Uterus (tissue), 4 donors: ENCODE measurements around the gene LLGL1. TPM values are rescaled to one million over a fixed set of nuclear protein-coding genes. Genes with fewer than 3 reads are reported as not detected.

Experiments used
- DNase-seq, 2 donors: peaks; one replicate each; pipeline ENCODE4 v3.0.0-alpha.2; 2019 to 2020
- H3K27ac ChIP-seq, 2 donors: fragments of 200-600 bp; sonication (generic); 1 replicate in 1 of 2; 2 replicates in 1 of 2; pipeline ENCODE4 v1.5.1; 2016 to 2018
- H3K27me3 ChIP-seq, 2 donors: fragments of 200-600 bp; sonication (generic); one replicate each; pipeline ENCODE4 v1.5.1; 2018 to 2019; ENCODE audit warnings: control low read depth in 1 of 2
- H3K36me3 ChIP-seq, 2 donors: fragments of 200-600 bp; sonication (generic); one replicate each; pipeline ENCODE4 v1.5.1; 2019; ENCODE audit warnings: control low read depth in 1 of 2
- H3K4me1 ChIP-seq, 2 donors: fragments of 200-600 bp; sonication (generic); one replicate each; pipeline ENCODE4 v1.5.1; 2018 to 2019; ENCODE audit warnings: control low read depth in 1 of 2
- H3K4me3 ChIP-seq, 2 donors: fragments of 200-600 bp; sonication (generic); 1 replicate in 1 of 2; 2 replicates in 1 of 2; pipeline ENCODE4 v1.5.1; 2018 to 2019; ENCODE audit warnings: mild to moderate bottlenecking in 1 of 2
- H3K9me3 ChIP-seq, 2 donors: fragments of 200-600 bp; sonication (generic); one replicate each; pipeline ENCODE4 v1.5.1; 2019; ENCODE audit warnings: control low read depth in 1 of 2
- POLR2A ChIP-seq, 2 donors: fragments of 450-650 bp; IDR thresholded peaks; one replicate each; pipeline ENCODE4 v1.6.1; 2016; ENCODE audit warnings: antibody characterized with exemption in 2 of 2, mild to moderate bottlenecking in 1 of 2, moderate library complexity in 1 of 2
- intact Hi-C: fragments of 100-400 bp; cut with DNase I; formaldehyde crosslinking; loops from one replicate; pipeline ENCODE4 v1.15.1; 2023; ENCODE audit warnings: low total_unique reads
- total RNA-seq, 4 donors: library from RNA; depleted of rRNA in 3 of 4; stranded (reverse); fragments of >200 nt in 3 of 4; gene quantifications; one replicate each; pipeline versions ENCODE4 v1.1.0 to v1.2.4, GENCODE V29; 2014 to 2023
- TF ChIP-seq, protein P1 (sequence below), 4 experiments: fragments of 200-600 bp in 2 of 4; fragments of 450-650 bp in 2 of 4; sonication (generic) in 2 of 4; IDR thresholded peaks; one replicate each; pipeline ENCODE4 v1.5.1; 2016 to 2019; ENCODE audit warnings: antibody characterized with exemption in 4 of 4, mild to moderate bottlenecking in 2 of 4, moderate library complexity in 1 of 4
- donor health status: DM: yes; HTN: yes; CAD: no.

Gene LLGL1
- 10 to 100 TPM in 3 of 4 donors, 1 to 10 TPM in 1; 7.6 to 72.0 (median 23.1) TPM for total RNA-seq

DNA sequence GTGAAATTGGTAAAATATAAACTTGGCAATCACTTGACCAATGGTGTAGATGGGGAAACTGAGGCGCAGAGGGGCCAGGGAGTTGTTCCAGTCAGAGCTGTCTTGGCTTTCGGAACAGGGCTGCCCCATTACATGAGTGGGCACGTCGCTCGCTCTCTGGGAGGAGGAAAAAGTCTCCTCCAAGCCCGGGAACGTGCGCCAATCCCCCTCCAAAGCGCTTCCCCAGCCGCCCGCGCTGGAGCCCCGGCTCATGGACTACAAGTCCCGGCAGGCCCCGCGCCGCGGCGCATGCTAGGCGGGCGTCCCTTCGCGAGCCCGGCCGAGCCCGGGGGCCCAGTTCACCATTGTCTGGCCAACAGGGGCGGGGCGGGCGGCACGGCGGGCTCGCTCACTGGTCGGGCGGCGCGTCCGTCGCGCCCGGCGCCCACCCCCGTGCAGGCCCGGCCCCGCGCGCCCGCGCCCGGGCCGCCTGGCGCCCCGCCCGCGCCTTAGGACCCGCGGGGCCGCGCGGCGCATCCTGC is at the start of gene LLGL1:
Gene LLGL1 (plus strand): TSS at position 515 of the 521 bp plus-strand sequence. CDS start 48 bp downstream, outside the sequence.
- H3K9me3 ChIP-seq: no peaks in the 10 kb centered on the region
- peak in 1 of 2 donors; percentile 31 for TF ChIP-seq POLR2A (IDR thresholded peaks at IDR 0.05)
- TF ChIP-seq, protein P1, sequence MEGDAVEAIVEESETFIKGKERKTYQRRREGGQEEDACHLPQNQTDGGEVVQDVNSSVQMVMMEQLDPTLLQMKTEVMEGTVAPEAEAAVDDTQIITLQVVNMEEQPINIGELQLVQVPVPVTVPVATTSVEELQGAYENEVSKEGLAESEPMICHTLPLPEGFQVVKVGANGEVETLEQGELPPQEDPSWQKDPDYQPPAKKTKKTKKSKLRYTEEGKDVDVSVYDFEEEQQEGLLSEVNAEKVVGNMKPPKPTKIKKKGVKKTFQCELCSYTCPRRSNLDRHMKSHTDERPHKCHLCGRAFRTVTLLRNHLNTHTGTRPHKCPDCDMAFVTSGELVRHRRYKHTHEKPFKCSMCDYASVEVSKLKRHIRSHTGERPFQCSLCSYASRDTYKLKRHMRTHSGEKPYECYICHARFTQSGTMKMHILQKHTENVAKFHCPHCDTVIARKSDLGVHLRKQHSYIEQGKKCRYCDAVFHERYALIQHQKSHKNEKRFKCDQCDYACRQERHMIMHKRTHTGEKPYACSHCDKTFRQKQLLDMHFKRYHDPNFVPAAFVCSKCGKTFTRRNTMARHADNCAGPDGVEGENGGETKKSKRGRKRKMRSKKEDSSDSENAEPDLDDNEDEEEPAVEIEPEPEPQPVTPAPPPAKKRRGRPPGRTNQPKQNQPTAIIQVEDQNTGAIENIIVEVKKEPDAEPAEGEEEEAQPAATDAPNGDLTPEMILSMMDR (IDR thresholded peaks at IDR 0.05): no peak
- H3K27ac ChIP-seq: peak within 1 kb of the TSS; percentile 82
- peak; percentile 96 for DNase-seq
- no peaks in the 10 kb centered on the region for H3K27me3 ChIP-seq
- no peaks in the 10 kb centered on the region for H3K36me3 ChIP-seq
- intact Hi-C loops: no loop called here
- H3K4me1 ChIP-seq: peaks cover 0 to 8% of the 10 kb centered on the region in 2 donors
- H3K4me3 ChIP-seq: peak within 1 kb of the TSS; percentile 53

DNA sequence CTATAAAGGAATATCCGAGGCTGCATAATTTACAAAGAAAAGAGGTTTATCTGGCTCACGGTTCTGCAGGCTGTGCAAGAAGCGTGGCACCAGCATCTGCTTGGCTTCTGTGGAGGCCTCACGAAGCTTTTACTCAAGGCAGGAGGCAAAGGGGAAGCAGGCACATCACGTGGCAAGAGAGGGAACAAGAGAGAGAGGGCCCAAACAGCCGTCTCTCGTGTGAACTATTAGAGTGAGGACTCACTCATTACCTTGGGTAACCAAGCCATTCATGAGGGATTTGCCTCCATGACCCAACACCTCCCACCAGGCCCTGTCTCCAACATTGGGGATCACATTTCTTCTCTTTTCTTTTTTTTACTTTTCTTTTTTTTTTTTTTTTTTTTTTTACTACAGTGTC is 49.3 kb upstream of the LLGL1 start:
- Histone ChIP-seq H3K4me3 (no peak overlapping the region), H3K36me3 (no peaks in the 10 kb centered on the region), H3K9me3 (no peaks in the 10 kb centered on the region), H3K27ac (no peak overlapping the region), H3K27me3 (no peaks in the 10 kb centered on the region), H3K4me1 (peaks cover 2 to 7% of the 10 kb centered on the region in 2 donors)
- no peak for DNase-seq
- intact Hi-C loops: no loop called here
- TF ChIP-seq POLR2A (IDR thresholded peaks at IDR 0.05): no peak
- TF ChIP-seq, protein P1 (IDR thresholded peaks at IDR 0.05): no peak

DNA sequence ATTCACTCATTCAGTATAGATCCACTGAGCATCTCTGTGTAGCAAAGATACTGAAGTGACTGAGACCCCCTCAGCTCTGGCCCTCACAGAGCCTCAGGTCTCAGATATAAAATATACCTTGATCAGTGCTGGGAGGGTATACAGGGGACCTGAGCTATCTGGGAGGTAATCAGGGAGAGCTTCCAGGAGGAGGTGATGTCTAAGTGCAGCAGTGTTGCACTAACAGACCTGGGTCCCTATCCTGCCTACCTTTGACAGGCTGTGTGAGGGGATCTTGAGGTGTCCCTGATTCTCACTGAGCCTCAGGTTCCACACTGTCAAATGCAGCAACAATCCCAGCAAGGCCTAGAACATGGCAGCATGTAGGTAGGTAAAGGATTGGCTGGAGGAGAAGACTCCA is 48.3 kb upstream of the LLGL1 start:
- intact Hi-C loops: no loop called here
- no peak overlapping the region for H3K27ac ChIP-seq

DNA sequence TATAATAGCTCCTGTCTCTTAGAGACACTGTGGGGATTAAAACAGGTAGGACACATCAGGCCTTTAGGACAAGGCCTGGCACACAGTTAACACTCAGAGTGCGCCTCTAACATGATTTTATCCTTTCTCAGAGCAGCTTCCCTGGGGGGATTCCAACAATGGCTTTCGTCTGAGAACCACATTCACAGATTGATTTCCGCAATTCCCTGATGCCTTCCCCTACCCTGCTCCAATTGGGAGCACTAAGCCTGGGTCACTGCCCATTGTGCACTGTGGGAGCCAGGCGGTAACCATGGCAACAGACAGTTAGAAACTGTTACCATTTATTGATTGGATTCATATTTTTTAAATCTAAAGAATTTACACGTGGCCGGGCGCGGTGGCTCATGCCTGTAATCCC is 47.7 kb upstream of the LLGL1 start:
- Histone ChIP-seq H3K9me3 (no peaks in the 10 kb centered on the region), H3K4me3 (no peak overlapping the region), H3K4me1 (peaks cover 6 to 7% of the 10 kb centered on the region in 2 donors), H3K36me3 (no peaks in the 10 kb centered on the region), H3K27me3 (no peaks in the 10 kb centered on the region), H3K27ac (no peak overlapping the region)
- intact Hi-C loops: no loop called here
- TF ChIP-seq POLR2A (IDR thresholded peaks at IDR 0.05): no peak
- TF ChIP-seq, protein P1 (IDR thresholded peaks at IDR 0.05): no peak
- no peak for DNase-seq

More for the DNA sequence above, 48.3 kb upstream of the LLGL1 start:
- TF ChIP-seq, protein P1 (IDR thresholded peaks at IDR 0.05): no peak
- TF ChIP-seq POLR2A (IDR thresholded peaks at IDR 0.05): no peak
- Histone ChIP-seq H3K9me3 (no peaks in the 10 kb centered on the region), H3K4me1 (peaks cover 6 to 7% of the 10 kb centered on the region in 2 donors), H3K27me3 (no peaks in the 10 kb centered on the region), H3K36me3 (no peaks in the 10 kb centered on the region), H3K4me3 (no peak overlapping the region)
- no peak for DNase-seq

DNA sequence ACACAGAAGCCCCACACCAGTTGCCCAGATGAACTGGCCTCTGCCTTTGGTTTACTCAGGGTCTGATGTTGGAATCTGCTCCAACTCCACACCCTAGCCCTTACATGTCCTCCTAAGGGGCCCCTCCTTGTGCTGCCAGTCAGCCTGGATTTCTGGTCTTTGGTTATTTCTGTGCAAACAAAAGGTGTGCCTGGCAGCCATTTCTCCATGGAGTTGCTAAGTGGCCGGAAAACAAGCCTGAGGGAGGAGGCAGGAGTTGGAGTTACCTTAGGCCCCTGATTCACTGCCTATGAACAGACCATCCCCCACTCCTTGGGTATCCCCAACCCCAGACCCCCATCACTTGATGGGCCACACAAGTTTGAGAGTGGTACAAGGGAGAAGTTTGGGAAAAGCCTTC is 46.2 kb upstream of the LLGL1 start:
- H3K27me3 ChIP-seq: no peaks in the 10 kb centered on the region
- H3K4me3 ChIP-seq: no peak overlapping the region
- H3K36me3 ChIP-seq: no peaks in the 10 kb centered on the region
- no peak for TF ChIP-seq POLR2A (IDR thresholded peaks at IDR 0.05)
- TF ChIP-seq, protein P1 (IDR thresholded peaks at IDR 0.05): no peak
- DNase-seq: no peak
- intact Hi-C loops: no loop called here
- H3K27ac ChIP-seq: peak overlapping the region; percentile 93 to 96
- H3K9me3 ChIP-seq: no peaks in the 10 kb centered on the region
- peaks cover 6 to 7% of the 10 kb centered on the region in 2 donors for H3K4me1 ChIP-seq
